Stomach (tissue), 4 donors: ENCODE results near the gene MMP28.

Experiments
- EP300 ChIP-seq: sonication (generic); formaldehyde crosslinking; IDR thresholded peaks from one replicate; pipeline ENCODE4 v1.6.1; 2017; ENCODE audit warnings: antibody characterized with exemption
- POLR2A ChIP-seq, 4 donors: fragments of 450-650 bp; IDR thresholded peaks; one replicate each; pipeline ENCODE4 v1.6.1; 2016; ENCODE audit warnings: antibody characterized with exemption in 4 of 4, control low read depth in 2 of 4, mild to moderate bottlenecking in 1 of 4, moderate library complexity in 1 of 4
- TF ChIP-seq, protein P1 (sequence below), 7 experiments: fragments of 450-650 bp in 4 of 7; fragments of 200-600 bp in 3 of 7; sonication (generic) in 3 of 7; IDR thresholded peaks; one replicate each; pipeline ENCODE4 v1.5.1; 2016 to 2019; ENCODE audit warnings: antibody characterized with exemption in 7 of 7, control low read depth in 2 of 7, mild to moderate bottlenecking in 1 of 7

DNA sequence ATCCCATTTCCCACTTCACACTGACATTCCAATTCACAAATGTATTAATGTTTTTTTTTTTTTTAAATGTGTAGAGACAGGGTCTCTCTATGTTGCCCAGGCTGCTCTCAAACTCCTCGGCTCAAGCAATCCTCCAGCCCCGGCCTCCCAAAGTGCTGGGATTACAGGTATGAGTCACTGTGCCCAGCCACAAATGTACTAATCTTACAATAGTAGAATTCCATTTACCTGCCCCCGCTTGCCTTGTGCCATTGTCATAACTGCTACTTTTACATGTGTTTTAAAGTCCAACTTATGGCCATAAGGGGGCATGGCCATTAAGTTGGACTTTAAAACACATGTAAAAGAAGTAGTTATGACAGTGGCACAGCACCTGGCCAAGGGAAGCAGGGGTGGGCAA, 4.6 kb downstream of the MMP28 start:
- no peak for TF ChIP-seq POLR2A (IDR thresholded peaks at IDR 0.05)
- TF ChIP-seq, protein P1, sequence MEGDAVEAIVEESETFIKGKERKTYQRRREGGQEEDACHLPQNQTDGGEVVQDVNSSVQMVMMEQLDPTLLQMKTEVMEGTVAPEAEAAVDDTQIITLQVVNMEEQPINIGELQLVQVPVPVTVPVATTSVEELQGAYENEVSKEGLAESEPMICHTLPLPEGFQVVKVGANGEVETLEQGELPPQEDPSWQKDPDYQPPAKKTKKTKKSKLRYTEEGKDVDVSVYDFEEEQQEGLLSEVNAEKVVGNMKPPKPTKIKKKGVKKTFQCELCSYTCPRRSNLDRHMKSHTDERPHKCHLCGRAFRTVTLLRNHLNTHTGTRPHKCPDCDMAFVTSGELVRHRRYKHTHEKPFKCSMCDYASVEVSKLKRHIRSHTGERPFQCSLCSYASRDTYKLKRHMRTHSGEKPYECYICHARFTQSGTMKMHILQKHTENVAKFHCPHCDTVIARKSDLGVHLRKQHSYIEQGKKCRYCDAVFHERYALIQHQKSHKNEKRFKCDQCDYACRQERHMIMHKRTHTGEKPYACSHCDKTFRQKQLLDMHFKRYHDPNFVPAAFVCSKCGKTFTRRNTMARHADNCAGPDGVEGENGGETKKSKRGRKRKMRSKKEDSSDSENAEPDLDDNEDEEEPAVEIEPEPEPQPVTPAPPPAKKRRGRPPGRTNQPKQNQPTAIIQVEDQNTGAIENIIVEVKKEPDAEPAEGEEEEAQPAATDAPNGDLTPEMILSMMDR (IDR thresholded peaks at IDR 0.05): no peak
- TF ChIP-seq EP300: no peak
